Measurements from ENCODE around the gene PFDN5.

PFDN5 gene

GRCh38 chr12:53332744-53333143 lies 37.4 kb downstream of the PFDN5 start:
- ATAC-seq (no peak), DNase-seq (ENCODE audit: low spot score in 2 of 2) (no peak)
- Mint-ChIP-seq H3K27ac (peak overlapping the region; percentile 45), H3K9me3 (no peaks in the 10 kb centered on the region), H3K36me3 (no peaks in the 10 kb centered on the region), H3K4me1 (peaks cover 4% of the 10 kb centered on the region), H3K4me3 (no peak overlapping the region)

DNA sequence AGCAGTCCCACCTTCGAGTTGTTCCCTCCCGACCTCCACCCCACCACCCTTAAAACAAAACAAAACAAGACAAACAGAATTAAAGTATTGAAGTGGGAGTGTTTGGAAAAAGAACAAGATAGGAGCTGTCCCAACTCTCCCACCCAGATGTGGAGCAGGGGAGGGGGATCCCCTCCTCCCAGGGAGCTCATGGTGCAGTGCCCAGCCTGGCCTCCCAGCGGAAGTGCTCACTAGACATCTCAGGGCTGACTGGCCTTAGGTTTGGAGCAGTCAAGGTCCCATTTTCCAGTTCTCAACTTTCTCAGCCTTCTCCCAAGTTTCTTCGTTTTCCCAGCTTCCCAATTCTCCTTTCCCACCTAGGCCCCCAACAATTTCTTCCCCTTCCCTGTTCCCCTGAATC lies 37.9 kb downstream of the PFDN5 start:
- H3K27ac Mint-ChIP-seq, result peak overlapping the region; percentile 15
- no peaks in the 10 kb centered on the region for H3K9me3 Mint-ChIP-seq
- ATAC-seq (no peak), DNase-seq (ENCODE audit: low spot score in 2 of 2) (no peak)
- H3K4me1 Mint-ChIP-seq, result peaks cover 9% of the 10 kb centered on the region
- no peak overlapping the region for H3K4me3 Mint-ChIP-seq
- peaks cover 2% of the 10 kb centered on the region for H3K36me3 Mint-ChIP-seq

- Mint-ChIP-seq H3K36me3 (peaks cover 4% of the 10 kb centered on the region), H3K4me1 (peaks cover 11% of the 10 kb centered on the region), H3K4me3 (no peak overlapping the region), H3K9me3 (no peaks in the 10 kb centered on the region), H3K27ac (peak overlapping the region; percentile 15)
- ATAC-seq, result no peak
- no peak for DNase-seq (ENCODE audit: low spot score in 2 of 2)
Measured at GRCh38 chr12:53333845-53334244, 38.5 kb downstream of the PFDN5 start.

- Mint-ChIP-seq H3K4me1 (peaks cover 11% of the 10 kb centered on the region), H3K27ac (peak overlapping the region; percentile 76), H3K4me3 (no peak overlapping the region), H3K9me3 (no peaks in the 10 kb centered on the region), H3K36me3 (peaks cover 4% of the 10 kb centered on the region)
- DNase-seq (ENCODE audit: low spot score in 2 of 2), result no peak
- no peak for ATAC-seq
Measured at GRCh38 chr12:53334822-53335221, 39.5 kb downstream of the PFDN5 start.

- H3K36me3 Mint-ChIP-seq, result peaks cover 4% of the 10 kb centered on the region
- no peak for DNase-seq (ENCODE audit: low spot score in 2 of 2)
- H3K9me3 Mint-ChIP-seq, result no peaks in the 10 kb centered on the region
- ATAC-seq, result no peak
- H3K4me1 Mint-ChIP-seq, result peaks cover 21% of the 10 kb centered on the region
- H3K27ac Mint-ChIP-seq, result peak within 1 kb of the TSS; percentile 76
- no peak within 1 kb of the TSS for H3K4me3 Mint-ChIP-seq
Measured at GRCh38 chr12:53336181-53336681, 40.9 kb downstream of the PFDN5 start, which contains the start of gene SP7. SP7 (minus strand) TSS chr12:53336354; CDS start chr12:53335646, 708 bp downstream.

DNA sequence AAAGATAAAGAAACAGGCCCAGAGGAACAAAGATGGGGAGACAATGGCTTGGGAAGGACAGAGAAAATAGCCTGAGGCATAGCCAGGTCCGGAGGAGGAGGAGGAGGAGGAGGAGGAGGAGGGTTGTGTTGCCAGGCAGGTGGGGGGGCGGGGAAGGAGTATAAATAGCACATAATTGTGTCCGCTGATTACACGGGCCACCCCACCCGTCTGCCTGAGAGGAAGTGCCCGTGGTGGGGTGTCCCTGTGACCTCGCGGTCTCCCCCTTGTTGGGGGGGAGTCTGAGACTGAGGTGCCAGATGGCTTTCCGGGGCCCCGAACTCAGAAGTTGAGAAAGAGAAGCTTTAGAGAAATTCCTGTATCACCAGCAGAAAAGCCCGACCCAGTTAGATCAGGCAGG lies 42.7 kb downstream of the PFDN5 start:
- Mint-ChIP-seq H3K9me3 (no peaks in the 10 kb centered on the region), H3K36me3 (peaks cover 4% of the 10 kb centered on the region), H3K4me3 (no peak overlapping the region), H3K4me1 (peaks cover 21% of the 10 kb centered on the region), H3K27ac (peak overlapping the region; percentile 11)
- no peak for DNase-seq (ENCODE audit: low spot score in 2 of 2)
- no peak for ATAC-seq

DNA sequence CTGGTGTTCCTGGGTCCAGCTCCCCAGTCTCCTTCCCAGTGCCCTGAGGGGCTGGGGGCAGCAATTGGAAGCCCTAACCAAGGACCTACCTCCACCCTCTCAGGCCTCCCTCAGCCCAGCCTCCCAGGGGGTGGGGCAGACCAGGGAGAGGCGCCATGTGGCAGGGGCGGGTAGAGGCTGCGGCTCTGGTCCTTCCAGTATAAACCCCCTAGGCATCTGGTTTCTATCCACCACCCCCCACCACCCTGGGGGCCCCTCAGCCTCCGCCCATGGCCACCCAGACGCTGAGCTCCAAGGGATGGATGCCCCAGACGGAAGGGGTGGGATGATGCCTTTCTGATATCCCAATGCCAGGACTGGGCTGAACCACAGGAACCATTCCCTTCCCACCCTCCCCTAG lies 43.6 kb downstream of the PFDN5 start:
- H3K27ac Mint-ChIP-seq, result no peak overlapping the region
- H3K4me3 Mint-ChIP-seq, result no peak overlapping the region
- DNase-seq (ENCODE audit: low spot score in 2 of 2), result no peak
- no peaks in the 10 kb centered on the region for H3K9me3 Mint-ChIP-seq
- no peak for ATAC-seq
- peaks cover 28% of the 10 kb centered on the region for H3K4me1 Mint-ChIP-seq
- peaks cover 4% of the 10 kb centered on the region for H3K36me3 Mint-ChIP-seq

GRCh38 chr12:53340398-53340797 lies 45.1 kb downstream of the PFDN5 start:
- ATAC-seq (no peak), DNase-seq (ENCODE audit: low spot score in 2 of 2) (no peak)
- no peaks in the 10 kb centered on the region for H3K9me3 Mint-ChIP-seq
- no peak overlapping the region for H3K4me3 Mint-ChIP-seq
- peak overlapping the region; percentile 6 for H3K27ac Mint-ChIP-seq
- peaks cover 41% of the 10 kb centered on the region for H3K4me1 Mint-ChIP-seq
- peaks cover 4% of the 10 kb centered on the region for H3K36me3 Mint-ChIP-seq

DNA sequence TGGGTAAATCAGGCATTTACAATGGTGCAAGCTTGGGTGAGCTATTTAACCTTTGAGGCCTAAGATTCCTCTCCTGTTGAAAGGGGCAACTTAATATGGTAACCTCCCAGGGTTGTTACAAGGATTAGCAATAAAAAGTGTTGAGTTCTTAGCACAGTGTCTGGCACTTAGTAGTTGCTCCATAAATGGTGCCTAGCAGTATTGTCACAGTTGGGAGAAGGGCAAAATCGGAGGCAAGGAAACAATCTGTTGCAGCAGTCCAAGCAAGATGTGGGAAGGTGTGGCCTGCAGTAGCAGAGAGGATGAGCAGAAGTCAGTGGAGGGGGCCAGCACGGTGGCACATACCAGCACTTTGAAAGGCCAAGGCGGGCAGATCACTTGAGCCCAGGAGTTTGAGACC lies 48.1 kb downstream of the PFDN5 start:
- H3K4me3 Mint-ChIP-seq, result peak overlapping the region; percentile 97

DNA sequence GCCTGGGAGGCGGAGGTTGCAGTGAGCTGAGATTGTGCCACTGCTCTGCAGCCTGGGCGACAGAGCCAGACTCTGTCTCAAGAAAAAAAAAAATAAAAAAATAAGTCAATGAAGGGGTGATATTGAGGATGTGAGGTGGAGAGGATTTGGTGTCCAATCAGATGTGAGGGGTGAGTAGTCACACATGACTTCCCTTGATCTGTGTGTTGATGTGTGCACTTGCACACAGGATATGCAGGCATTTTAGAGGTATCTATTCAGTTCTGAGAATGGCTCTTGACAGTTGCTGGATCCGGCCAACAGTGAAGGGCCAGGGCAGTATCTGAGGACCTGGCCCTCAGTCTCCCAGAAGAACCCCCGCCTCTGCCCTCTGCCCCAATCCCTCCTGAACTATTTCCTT lies 48.6 kb downstream of the PFDN5 start:
- H3K4me1 Mint-ChIP-seq, result peaks cover 30% of the 10 kb centered on the region
- no peaks in the 10 kb centered on the region for H3K9me3 Mint-ChIP-seq
- H3K36me3 Mint-ChIP-seq, result no peaks in the 10 kb centered on the region
- no peak for ATAC-seq
- H3K27ac Mint-ChIP-seq, result peak overlapping the region; percentile 95
- H3K4me3 Mint-ChIP-seq, result peak overlapping the region; percentile 97
- DNase-seq (ENCODE audit: low spot score in 2 of 2), result no peak

More for the DNA sequence above, 48.1 kb downstream of the PFDN5 start:
- no peak overlapping the region for H3K27ac Mint-ChIP-seq
- no peaks in the 10 kb centered on the region for H3K9me3 Mint-ChIP-seq
- H3K4me1 Mint-ChIP-seq, result peaks cover 31% of the 10 kb centered on the region
- H3K36me3 Mint-ChIP-seq, result no peaks in the 10 kb centered on the region
- ATAC-seq (no peak), DNase-seq (ENCODE audit: low spot score in 2 of 2) (no peak)

DNA sequence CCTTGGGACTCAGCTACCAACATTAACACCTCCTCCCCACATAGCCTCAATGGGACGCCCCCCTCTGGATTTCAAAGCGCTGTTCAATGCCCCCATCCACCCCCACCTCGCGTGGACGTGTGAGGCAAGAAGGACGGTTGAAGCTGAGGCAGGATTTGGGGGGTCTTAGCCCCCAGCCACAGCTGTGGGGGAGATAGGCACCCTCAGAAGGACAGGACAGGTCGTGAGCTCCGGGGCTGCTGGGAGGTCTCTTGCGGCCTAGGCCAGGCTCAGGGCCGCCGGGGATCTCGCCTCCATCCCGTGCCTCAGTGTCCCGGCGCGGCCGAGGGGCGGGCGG lies 49.1 kb downstream of the PFDN5 start:
- peaks cover 30% of the 10 kb centered on the region for H3K4me1 Mint-ChIP-seq
- ATAC-seq, result peak; percentile 3
- H3K27ac Mint-ChIP-seq, result peak overlapping the region; percentile 95
- no peaks in the 10 kb centered on the region for H3K9me3 Mint-ChIP-seq
- H3K4me3 Mint-ChIP-seq, result peak overlapping the region; percentile 97
- no peaks in the 10 kb centered on the region for H3K36me3 Mint-ChIP-seq
- peak in 1 of 2 donors; percentile 57 for DNase-seq (ENCODE audit: low spot score in 2 of 2)

DNA sequence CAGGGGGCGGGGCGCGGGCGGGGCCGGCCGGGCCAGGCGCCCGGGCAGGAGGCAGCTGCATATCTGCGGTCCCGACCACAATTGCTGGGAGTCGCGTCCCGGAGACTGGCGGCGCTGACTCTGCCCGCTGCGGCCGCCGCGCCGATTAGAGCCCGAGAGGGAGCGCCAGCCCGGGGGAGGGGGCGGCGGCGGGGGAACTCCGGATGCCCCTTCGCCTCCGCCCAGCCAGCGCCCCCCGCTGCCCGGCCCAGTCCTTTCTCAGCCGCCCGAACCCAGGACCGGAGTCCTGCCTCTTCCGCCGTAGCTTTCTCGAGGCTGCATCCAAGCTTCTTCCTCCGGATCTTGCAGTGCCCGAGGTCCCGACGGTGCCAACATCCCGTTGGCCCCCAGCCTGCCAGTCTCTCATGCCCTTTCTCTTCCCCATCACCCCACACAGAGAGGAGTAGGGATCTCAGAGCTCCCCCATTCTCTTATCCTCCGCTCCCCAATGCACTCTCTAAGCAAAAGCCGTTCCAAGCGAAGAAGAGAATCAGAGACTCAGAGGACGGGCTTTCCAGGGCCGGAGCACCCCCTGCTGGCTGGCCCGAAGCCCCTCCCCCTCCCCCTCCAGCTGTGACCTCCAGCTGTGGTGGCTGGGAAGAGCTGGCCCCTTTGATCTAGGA lies 49.6 kb downstream of the PFDN5 start:
- H3K9me3 Mint-ChIP-seq, result no peaks in the 10 kb centered on the region
- H3K27ac Mint-ChIP-seq, result peak overlapping the region; percentile 95
- H3K4me3 Mint-ChIP-seq, result peak overlapping the region; percentile 97
- peaks cover 30% of the 10 kb centered on the region for H3K4me1 Mint-ChIP-seq
- ATAC-seq (peak; percentile 90), DNase-seq (ENCODE audit: low spot score in 2 of 2) (peak; percentile 49 to 84)
- no peaks in the 10 kb centered on the region for H3K36me3 Mint-ChIP-seq

DNA sequence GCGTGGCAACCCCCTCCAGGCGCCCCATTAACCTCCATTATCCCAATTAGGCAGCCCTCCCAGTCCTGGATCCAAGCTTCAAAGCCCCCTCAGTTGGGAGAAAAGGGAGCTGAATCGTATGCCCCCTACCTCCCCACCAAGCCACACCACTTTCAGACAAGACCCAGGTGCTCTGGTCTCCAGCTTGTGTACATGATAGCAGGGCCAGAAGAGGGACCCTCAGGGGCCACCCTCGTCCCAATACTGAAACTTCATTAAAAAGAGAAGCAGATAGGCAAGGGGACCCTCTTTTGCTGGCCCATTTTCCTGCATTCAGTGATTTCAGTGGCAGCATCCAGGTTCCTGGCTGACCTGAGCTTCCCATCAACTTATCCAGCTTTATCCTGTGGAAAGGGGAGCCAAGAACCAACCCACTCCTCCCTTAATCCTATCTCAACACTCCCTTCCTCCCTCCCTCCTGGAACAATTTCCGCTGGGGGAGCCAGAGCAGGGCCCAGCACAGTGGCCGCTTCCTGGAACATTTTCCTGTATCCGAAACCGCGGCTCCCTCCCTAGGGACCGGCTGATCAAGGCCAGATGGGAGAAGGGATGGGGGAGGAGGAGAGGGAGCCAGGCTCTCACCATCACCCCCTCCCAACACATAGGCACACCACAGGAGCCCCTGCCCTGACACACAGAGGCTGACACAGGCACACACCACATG lies 50.3 kb downstream of the PFDN5 start:
- no peak for DNase-seq (ENCODE audit: low spot score in 2 of 2)
- Mint-ChIP-seq H3K9me3 (no peaks in the 10 kb centered on the region), H3K4me1 (peaks cover 23% of the 10 kb centered on the region), H3K4me3 (peak overlapping the region; percentile 97), H3K27ac (peak overlapping the region; percentile 95), H3K36me3 (no peaks in the 10 kb centered on the region)
- peak; percentile 4 for ATAC-seq

GRCh38 chr12:53346491-53346890 lies 51.1 kb downstream of the PFDN5 start:
- ATAC-seq, result no peak
- Mint-ChIP-seq H3K9me3 (no peaks in the 10 kb centered on the region), H3K4me3 (no peak overlapping the region), H3K27ac (no peak overlapping the region), H3K36me3 (no peaks in the 10 kb centered on the region), H3K4me1 (peaks cover 21% of the 10 kb centered on the region)
- no peak for DNase-seq (ENCODE audit: low spot score in 2 of 2)

GRCh38 chr12:53347905-53348304 lies 52.6 kb downstream of the PFDN5 start:
- ATAC-seq, result no peak
- H3K4me3 Mint-ChIP-seq, result no peak overlapping the region
- no peak overlapping the region for H3K27ac Mint-ChIP-seq
- no peak for DNase-seq (ENCODE audit: low spot score in 2 of 2)
- peaks cover 28% of the 10 kb centered on the region for H3K4me1 Mint-ChIP-seq
- H3K36me3 Mint-ChIP-seq, result no peaks in the 10 kb centered on the region
- H3K9me3 Mint-ChIP-seq, result no peaks in the 10 kb centered on the region
